PC-3 (cell line): ENCODE results near the gene SAFB.

Experiments used
- EZH2 ChIP-seq: fragments of 300-600 bp; sonication (generic); IDR thresholded peaks from one replicate; pipeline ENCODE4 v1.6.1; 2017; ENCODE audit warnings: antibody characterized with exemption, mild to moderate bottlenecking, low read length; ENCODE audit not compliant: unreplicated experiment
- TF ChIP-seq, protein P1 (sequence below): fragments of 300-600 bp; sonication (generic); conservative IDR thresholded peaks from 2 replicates; pipeline ENCODE4 v1.5.1; 2017; ENCODE audit warnings: antibody characterized with exemption, low read depth, mild to moderate bottlenecking, low read length

DNA sequence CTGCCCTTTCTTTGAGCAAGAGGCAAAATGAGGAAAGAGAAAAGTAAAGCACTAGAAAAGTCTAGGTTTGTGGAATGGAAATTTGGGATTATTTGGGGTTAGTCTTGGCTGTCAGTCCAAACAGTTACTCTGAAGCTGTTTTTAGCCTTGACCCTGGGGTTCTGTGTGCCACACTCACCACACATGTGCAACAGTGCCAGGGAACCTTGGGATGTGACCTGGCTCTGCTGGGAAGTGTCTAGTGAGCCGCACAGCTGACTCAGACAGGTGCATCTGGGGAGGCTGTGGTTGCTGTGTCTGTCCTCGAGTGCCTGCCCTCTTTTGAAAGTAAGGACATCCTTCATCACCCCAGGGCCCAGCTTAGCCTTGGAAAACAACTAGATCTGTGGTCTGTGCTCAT, 41.6 kb downstream of the SAFB start:
- TF ChIP-seq, protein P1, sequence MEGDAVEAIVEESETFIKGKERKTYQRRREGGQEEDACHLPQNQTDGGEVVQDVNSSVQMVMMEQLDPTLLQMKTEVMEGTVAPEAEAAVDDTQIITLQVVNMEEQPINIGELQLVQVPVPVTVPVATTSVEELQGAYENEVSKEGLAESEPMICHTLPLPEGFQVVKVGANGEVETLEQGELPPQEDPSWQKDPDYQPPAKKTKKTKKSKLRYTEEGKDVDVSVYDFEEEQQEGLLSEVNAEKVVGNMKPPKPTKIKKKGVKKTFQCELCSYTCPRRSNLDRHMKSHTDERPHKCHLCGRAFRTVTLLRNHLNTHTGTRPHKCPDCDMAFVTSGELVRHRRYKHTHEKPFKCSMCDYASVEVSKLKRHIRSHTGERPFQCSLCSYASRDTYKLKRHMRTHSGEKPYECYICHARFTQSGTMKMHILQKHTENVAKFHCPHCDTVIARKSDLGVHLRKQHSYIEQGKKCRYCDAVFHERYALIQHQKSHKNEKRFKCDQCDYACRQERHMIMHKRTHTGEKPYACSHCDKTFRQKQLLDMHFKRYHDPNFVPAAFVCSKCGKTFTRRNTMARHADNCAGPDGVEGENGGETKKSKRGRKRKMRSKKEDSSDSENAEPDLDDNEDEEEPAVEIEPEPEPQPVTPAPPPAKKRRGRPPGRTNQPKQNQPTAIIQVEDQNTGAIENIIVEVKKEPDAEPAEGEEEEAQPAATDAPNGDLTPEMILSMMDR = no peak
- TF ChIP-seq EZH2 = no peak
